Spleen (tissue), 11 donors: ENCODE measurements around the gene HMX3. TPM values are rescaled to one million over a fixed set of nuclear protein-coding genes. Genes with fewer than 3 reads are reported as not detected.

ENCODE experiments used
- DNase-seq: peaks from one replicate; pipeline ENCODE4 v3.0.0-alpha.2; 2020
- H3K27ac ChIP-seq, 8 donors: fragments of 200-600 bp; sonication (generic) in 7 of 8; 1 replicate in 4 of 8; 2 replicates in 4 of 8; pipeline versions ENCODE4 v1.5.0 to v1.8.0; 2016 to 2021; ENCODE audit warnings: inconsistent platforms in 4 of 8, mild to moderate bottlenecking in 4 of 8, moderate library complexity in 1 of 8
- H3K27me3 ChIP-seq, 7 donors: fragments of 200-600 bp; sonication (generic) in 6 of 7; replicated peaks in 1 of 7; 1 replicate in 4 of 7; 2 replicates in 3 of 7; pipeline versions ENCODE4 v1.5.0 to v1.8.0; 2016 to 2021; ENCODE audit warnings: inconsistent platforms in 3 of 7, mild to moderate bottlenecking in 1 of 7
- H3K36me3 ChIP-seq, 6 donors: fragments of 200-600 bp; sonication (generic) in 5 of 6; 1 replicate in 4 of 6; 2 replicates in 2 of 6; pipeline versions ENCODE4 v1.5.0 to v1.8.0; 2016 to 2021; ENCODE audit warnings: inconsistent platforms in 2 of 6
- H3K4me1 ChIP-seq, 6 donors: fragments of 200-600 bp; sonication (generic) in 5 of 6; 1 replicate in 3 of 6; 2 replicates in 3 of 6; pipeline versions ENCODE4 v1.5.0 to v1.8.0; 2016 to 2021; ENCODE audit warnings: inconsistent platforms in 3 of 6
- H3K4me3 ChIP-seq, 8 donors: fragments of 200-600 bp; sonication (generic) in 7 of 8; 1 replicate in 4 of 8; 2 replicates in 4 of 8; pipeline versions ENCODE4 v1.5.0 to v1.8.0; 2016 to 2021; ENCODE audit warnings: inconsistent platforms in 4 of 8, mild to moderate bottlenecking in 4 of 8, moderate library complexity in 2 of 8
- H3K9me3 ChIP-seq, 8 donors: fragments of 200-600 bp; sonication (generic) in 7 of 8; 1 replicate in 4 of 8; 2 replicates in 4 of 8; pipeline versions ENCODE4 v1.5.0 to v1.8.0; 2016 to 2021; ENCODE audit warnings: inconsistent platforms in 4 of 8
- POLR2A ChIP-seq, 3 donors: fragments of 450-650 bp; IDR thresholded peaks; one replicate each; pipeline ENCODE4 v1.5.1; 2017; ENCODE audit warnings: antibody characterized with exemption in 3 of 3, mild to moderate bottlenecking in 1 of 3
- POLR2AphosphoS5 ChIP-seq, 3 donors: sonication (generic); formaldehyde crosslinking; IDR thresholded peaks; one replicate each; pipeline ENCODE4 v1.5.1; 2017; ENCODE audit warnings: antibody characterized with exemption in 3 of 3
- WGBS, 5 donors: extraction: QIAGEN DNeasy Blood & Tissue Kit in 3 of 5; methylation state at CpG; one replicate each; pipeline versions ENCODE4 v1.1.5 to v1.1.7; 2013 to 2018; 5-methylcytosine and 5-hydroxymethylcytosine counted together
- intact Hi-C: fragments of 100-400 bp; cut with DNase I; formaldehyde crosslinking; loops from one replicate; pipeline ENCODE4 v1.15.0; 2023; ENCODE audit warnings: low total_unique reads
- polyA plus RNA-seq, 3 donors: library from polyadenylated mRNA; stranded (reverse); fragments of 200-250 nt; gene quantifications; one replicate each; pipeline ENCODE4 v1.2.1, GENCODE V29; 2013
- total RNA-seq, 7 donors: library from RNA; depleted of rRNA in 3 of 7; stranded (reverse); fragments of >200 nt in 3 of 7; fragmentation: NEBNext Ultra II Directional in 4 of 7; extraction: Animal tissue kit (Norgen Biotek cat#: 25700) in 4 of 7; gene quantifications; one replicate each; pipeline versions ENCODE4 v1.1.0 to v1.2.1, GENCODE V29; 2016 to 2021
- TF ChIP-seq, protein P1 (sequence below), 11 experiments: fragments of 200-600 bp in 7 of 11; fragments of 450-650 bp in 4 of 11; sonication (generic) in 4 of 11; IDR thresholded peaks in 8 of 11; conservative IDR thresholded peaks in 3 of 11; 1 replicate in 7 of 11; 2 replicates in 4 of 11; pipeline versions ENCODE4 v1.4.0 to v1.8.0; 2016 to 2021; ENCODE audit warnings: antibody characterized with exemption in 11 of 11, inconsistent platforms in 4 of 11, mild to moderate bottlenecking in 1 of 11
- donor health status: healthy with polysubstance abuse.
- donor health status: DM: no; HTN: no; CAD: no; lungs with moderate emphysema.
- donor health status: DM: no; HTN: no; CAD: no.
- donor health status: Bipolar disorder and iron deficiency.
- donor health status: healthy.
- donor health status: DM: no; HTN: no; CAD: no.
- donor health status: DM: yes; HTN: yes; CAD: no.

HMX3 gene
- total and polyA plus RNA-seq, 10 donors, result not detected

DNA sequence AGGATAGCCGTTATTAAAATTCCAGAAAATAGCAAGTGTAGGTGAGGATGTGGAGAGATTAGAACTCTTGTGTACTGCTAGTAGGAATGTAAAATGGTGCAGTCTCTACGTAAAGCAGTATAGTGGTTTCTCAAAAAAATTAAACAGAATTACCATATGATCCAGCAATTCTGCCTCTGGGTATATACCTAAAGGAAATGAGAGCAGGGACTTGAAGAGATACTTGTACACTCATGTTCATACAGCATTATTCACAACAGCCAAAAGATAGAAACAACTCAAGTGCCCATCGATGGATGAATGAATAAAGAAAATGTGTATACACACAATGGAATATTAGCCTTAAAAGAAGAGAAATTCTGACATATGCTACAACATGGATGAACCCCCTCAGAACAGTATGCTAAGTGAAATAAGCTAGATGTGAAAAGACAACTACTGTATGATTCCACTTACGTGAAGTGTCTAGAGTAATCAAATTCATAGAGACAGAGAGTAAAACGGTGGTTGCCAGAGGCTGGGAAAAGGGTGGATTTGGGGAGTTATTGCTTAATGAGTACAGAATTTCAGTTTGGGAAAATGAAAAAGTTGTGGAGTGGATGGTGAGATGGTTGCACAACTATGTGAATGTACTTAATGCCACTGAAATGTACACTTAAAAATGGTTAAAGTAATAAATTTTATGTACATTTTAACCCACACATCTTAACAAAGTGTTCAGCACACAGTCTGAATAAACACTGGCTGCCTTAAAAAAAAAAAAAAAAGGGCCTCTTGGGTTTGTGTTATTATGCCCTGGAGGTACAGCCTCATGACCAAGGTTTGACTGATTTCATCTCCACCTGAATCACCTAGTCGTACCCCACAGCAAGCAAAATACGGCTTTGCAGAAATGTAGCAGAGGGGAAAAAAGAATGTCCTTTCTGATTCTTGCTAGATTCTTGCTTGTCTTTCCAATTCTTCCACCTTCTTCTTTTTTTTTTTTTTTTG is 44.6 kb downstream of the HMX3 start:
- DNase-seq, result no peak
- no peaks in the 10 kb centered on the region for H3K27me3 ChIP-seq
- H3K4me3 ChIP-seq, result no peak overlapping the region
- intact Hi-C loops, result no loop called here
- H3K4me1 ChIP-seq, result no peaks in the 10 kb centered on the region
- 94 to 97% (median 96%) methylated on average over 7 of the region's 7 CpGs for WGBS, 5 donors
- peaks cover 2 to 43% (median 35%) of the 10 kb centered on the region in 8 donors for H3K9me3 ChIP-seq
- H3K27ac ChIP-seq, result no peak overlapping the region
- H3K36me3 ChIP-seq, result peaks cover 0 to 60% (median 6%) of the 10 kb centered on the region in 6 donors
- TF ChIP-seq, protein P1, sequence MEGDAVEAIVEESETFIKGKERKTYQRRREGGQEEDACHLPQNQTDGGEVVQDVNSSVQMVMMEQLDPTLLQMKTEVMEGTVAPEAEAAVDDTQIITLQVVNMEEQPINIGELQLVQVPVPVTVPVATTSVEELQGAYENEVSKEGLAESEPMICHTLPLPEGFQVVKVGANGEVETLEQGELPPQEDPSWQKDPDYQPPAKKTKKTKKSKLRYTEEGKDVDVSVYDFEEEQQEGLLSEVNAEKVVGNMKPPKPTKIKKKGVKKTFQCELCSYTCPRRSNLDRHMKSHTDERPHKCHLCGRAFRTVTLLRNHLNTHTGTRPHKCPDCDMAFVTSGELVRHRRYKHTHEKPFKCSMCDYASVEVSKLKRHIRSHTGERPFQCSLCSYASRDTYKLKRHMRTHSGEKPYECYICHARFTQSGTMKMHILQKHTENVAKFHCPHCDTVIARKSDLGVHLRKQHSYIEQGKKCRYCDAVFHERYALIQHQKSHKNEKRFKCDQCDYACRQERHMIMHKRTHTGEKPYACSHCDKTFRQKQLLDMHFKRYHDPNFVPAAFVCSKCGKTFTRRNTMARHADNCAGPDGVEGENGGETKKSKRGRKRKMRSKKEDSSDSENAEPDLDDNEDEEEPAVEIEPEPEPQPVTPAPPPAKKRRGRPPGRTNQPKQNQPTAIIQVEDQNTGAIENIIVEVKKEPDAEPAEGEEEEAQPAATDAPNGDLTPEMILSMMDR (IDR thresholded peaks at IDR 0.05 in 8 of 11, conservative IDR thresholded peaks at IDR 0.05 in 3 of 11), result no peak

DNA sequence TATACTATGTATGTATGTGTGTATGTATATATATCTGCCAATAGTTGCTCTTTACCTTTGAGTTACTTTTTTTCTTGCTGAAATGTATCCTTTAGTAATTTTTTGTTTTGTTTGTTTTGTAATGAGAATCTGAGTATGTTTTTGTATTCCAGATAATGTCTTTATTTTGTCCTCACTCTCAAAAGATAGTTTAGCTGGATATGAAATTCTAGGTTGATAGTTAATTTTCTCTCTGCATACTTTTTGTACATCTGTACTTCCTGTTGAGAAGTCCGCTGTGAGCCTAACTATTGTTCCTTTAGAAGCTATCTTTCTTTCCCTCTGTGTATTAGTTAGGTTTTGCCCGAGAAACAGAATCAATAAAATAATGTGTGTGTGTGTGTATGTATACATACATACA is 48.0 kb downstream of the HMX3 start:
- no peak for DNase-seq
- TF ChIP-seq, protein P1 (IDR thresholded peaks at IDR 0.05 in 8 of 11, conservative IDR thresholded peaks at IDR 0.05 in 3 of 11), result no peak
- no peak for TF ChIP-seq POLR2AphosphoS5 (IDR thresholded peaks at IDR 0.05)
- intact Hi-C loops, result no loop called here
- Histone ChIP-seq H3K4me3 (no peak overlapping the region), H3K9me3 (peaks cover 2 to 48% (median 38%) of the 10 kb centered on the region in 8 donors), H3K27me3 (no peaks in the 10 kb centered on the region), H3K27ac (no peak overlapping the region), H3K36me3 (peaks cover 0 to 52% (median 9%) of the 10 kb centered on the region in 6 donors), H3K4me1 (no peaks in the 10 kb centered on the region)
- 94 to 100% (median 98%) methylated on average over 2 of the region's 2 CpGs for WGBS, 5 donors

DNA sequence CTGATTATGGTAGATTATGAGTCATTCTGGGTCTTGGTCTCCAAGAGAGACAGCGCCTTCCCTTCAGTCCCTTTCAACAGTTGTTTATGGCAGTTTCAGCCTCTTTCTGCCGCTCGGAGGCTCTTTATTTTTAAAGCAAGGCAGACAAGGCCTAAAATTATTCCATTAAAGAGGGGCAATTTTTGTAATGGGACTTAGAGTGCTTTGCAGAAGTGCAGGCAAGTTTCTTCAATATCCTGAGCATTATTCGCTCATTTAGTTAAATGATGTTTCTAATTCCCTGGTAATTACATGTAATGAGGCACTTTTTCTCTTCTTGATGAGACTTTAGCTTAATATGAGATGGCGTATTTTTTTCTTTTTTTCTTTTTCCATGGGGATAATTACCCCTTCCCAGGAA is 52.0 kb downstream of the HMX3 start:
- Histone ChIP-seq H3K4me3 (no peak overlapping the region), H3K27me3 (no peaks in the 10 kb centered on the region), H3K9me3 (peaks cover 2 to 36% (median 31%) of the 10 kb centered on the region in 8 donors), H3K36me3 (peaks cover 0 to 88% (median 11%) of the 10 kb centered on the region in 6 donors), H3K27ac (no peak overlapping the region), H3K4me1 (no peaks in the 10 kb centered on the region)
- DNase-seq, result no peak
- 96 to 99% (median 98%) methylated on average over 5 of the region's 5 CpGs for WGBS, 5 donors
- intact Hi-C loops, result no loop called here
- TF ChIP-seq, protein P1 (IDR thresholded peaks at IDR 0.05 in 8 of 11, conservative IDR thresholded peaks at IDR 0.05 in 3 of 11), result no peak
- TF ChIP-seq POLR2AphosphoS5 (IDR thresholded peaks at IDR 0.05), result no peak
- no peak for TF ChIP-seq POLR2A (IDR thresholded peaks at IDR 0.05)

Other genes starting within 250 kb of the HMX3 start
- gene FAM24A, start 225.4 kb upstream of the HMX3 start, total RNA-seq, result not detected
- not detected for gene FAM24A, start 225.4 kb upstream of the HMX3 start, polyA plus RNA-seq
- gene C10orf88, start 181.7 kb upstream of the HMX3 start, total RNA-seq, result 10 to 100 TPM in 1 of 7 donors, 1 to 10 TPM in 6; 6.6 to 10.2 (median 8.8) TPM
- 1 to 10 TPM; 4.7 to 6.4 (median 6.3) TPM for gene C10orf88, start 181.7 kb upstream of the HMX3 start, polyA plus RNA-seq
- gene PSTK, start 155.6 kb upstream of the HMX3 start, total RNA-seq, result 1 to 10 TPM; 1.2 to 4.9 (median 2.4) TPM
- 1 to 10 TPM; 3.0 to 3.5 (median 3.3) TPM for gene PSTK, start 155.6 kb upstream of the HMX3 start, polyA plus RNA-seq
- 10 to 100 TPM; 13.9 to 26.7 (median 19.8) TPM for gene IKZF5, start 127.2 kb upstream of the HMX3 start, total RNA-seq
- gene IKZF5, start 127.2 kb upstream of the HMX3 start, polyA plus RNA-seq, result 10 to 100 TPM in 2 of 3 donors, 1 to 10 TPM in 1; 8.9 to 11.7 (median 10.1) TPM
- gene ACADSB, start 127.0 kb upstream of the HMX3 start, total RNA-seq, result 10 to 100 TPM; 11.8 to 23.9 (median 15.5) TPM
- gene ACADSB, start 127.0 kb upstream of the HMX3 start, polyA plus RNA-seq, result 1 to 10 TPM; 5.1 to 6.3 (median 5.9) TPM
- gene HMX2, start 12.2 kb downstream of the HMX3 start, total RNA-seq, result not detected
- gene HMX2, start 12.2 kb downstream of the HMX3 start, polyA plus RNA-seq, result under 1 TPM in 1 of 3 donors, not detected in 2; 0.08 TPM
- 100 to 1,000 TPM in 4 of 7 donors, 10 to 100 TPM in 3; 94.2 to 193 (median 111) TPM for gene BUB3, start 18.4 kb downstream of the HMX3 start, total RNA-seq
- 10 to 100 TPM; 33.7 to 65.1 (median 62.2) TPM for gene BUB3, start 18.4 kb downstream of the HMX3 start, polyA plus RNA-seq